IPS-NIHi7 (cell line): ENCODE measurements around the gene H19.

Experiments used
- DNase-seq: peaks from one replicate; pipeline ENCODE4 v3.0.0; 2012; ENCODE audit warnings: mixed read lengths; ENCODE audit errors: extremely low spot score

Gene H19

GRCh38 chr11:1997755-1998154 is at the start of gene H19:
Gene H19 (minus strand): TSS chr11:1997842.
- no peak for DNase-seq

- DNase-seq = no peak
These were observed 44.3 kb upstream of the H19 start for GRCh38 chr11:2041963-2042362.

GRCh38 chr11:2041153-2041552 is 43.5 kb upstream of the H19 start:
- no peak for DNase-seq

GRCh38 chr11:2039198-2039759 is 41.6 kb upstream of the H19 start:
- no peak for DNase-seq

- no peak for DNase-seq
These were observed 39.3 kb upstream of the H19 start for GRCh38 chr11:2036863-2037486.

GRCh38 chr11:2035382-2035781 is 37.7 kb upstream of the H19 start:
- no peak for DNase-seq

GRCh38 chr11:2031058-2031457 is 33.4 kb upstream of the H19 start:
- no peak for DNase-seq

GRCh38 chr11:2027708-2028107 is 30.1 kb upstream of the H19 start:
- DNase-seq = no peak

- no peak for DNase-seq
These were observed 17.4 kb upstream of the H19 start for GRCh38 chr11:2015025-2015424.

- no peak for DNase-seq
These were observed 14.8 kb upstream of the H19 start for GRCh38 chr11:2012440-2012839.

GRCh38 chr11:2004466-2004865 is 6.8 kb upstream of the H19 start:
- no peak for DNase-seq

- DNase-seq = no peak
These were observed 5.2 kb upstream of the H19 start for GRCh38 chr11:2002807-2003206.

GRCh38 chr11:2002042-2002776 is 4.6 kb upstream of the H19 start:
- DNase-seq = no peak

- no peak for DNase-seq
These were observed 1.2 kb upstream of the H19 start for GRCh38 chr11:1998861-1999260.

- DNase-seq = no peak
These were observed 648 bp upstream of the H19 start for GRCh38 chr11:1998290-1998689.

GRCh38 chr11:1994121-1994520 is 3.5 kb downstream of the H19 start:
- no peak for DNase-seq

GRCh38 chr11:1992111-1992510 is 5.5 kb downstream of the H19 start:
- DNase-seq = no peak

GRCh38 chr11:1990872-1991578 is 6.6 kb downstream of the H19 start:
- DNase-seq = no peak

GRCh38 chr11:1989953-1990352 is 7.7 kb downstream of the H19 start:
- DNase-seq = no peak

- DNase-seq = no peak
These were observed 8.8 kb downstream of the H19 start for GRCh38 chr11:1988667-1989317.

GRCh38 chr11:1988174-1988573 is 9.5 kb downstream of the H19 start:
- DNase-seq = no peak

- DNase-seq = no peak
These were observed 10.6 kb downstream of the H19 start for GRCh38 chr11:1987024-1987423.
